SK-N-SH (cell line): Measurements from ENCODE around the gene CERS1. TPM values are rescaled to one million over a fixed set of nuclear protein-coding genes. Genes with fewer than 3 reads are reported as not detected.
"Not testable (repeated sequence)": the region's sequence is repeated elsewhere in the genome, so short reads cannot be mapped to it uniquely, and the experiment has no call there.

Experiments
- CTCF ChIA-PET: fragments of 300-600, 350-600 bp; formaldehyde crosslinking; extraction: SDS; loops from one replicate; lab custom pipeline; 2021; lab: Yijun Ruan, JAX
- POLR2A ChIA-PET: fragments of 350-600 bp; sonication (Branson Sonifier 250); formaldehyde crosslinking; extraction: SDS; loops from one replicate; lab custom pipeline; 2020; ENCODE audit warnings: antibody characterized with exemption, inconsistent platforms; lab: Yijun Ruan, JAX
- DNase-seq: peaks from one replicate; pipeline ENCODE4 v3.0.0; 2012
- H2AFZ ChIP-seq: fragments of 200-600 bp; sonication (generic); 2 replicates; pipeline ENCODE4 v1.8.1; 2016; ENCODE audit warnings: antibody characterized with exemption, mild to moderate bottlenecking, low read depth
- H3F3A ChIP-seq: fragments of 200-600 bp; sonication (generic); replicated peaks from 2 replicates; pipeline ENCODE3; 2016; ENCODE audit warnings: antibody characterized with exemption, mild to moderate bottlenecking; ENCODE audit not compliant: insufficient read depth
- H3K27ac ChIP-seq, 2 experiments: fragments of 200-500 bp in 1 of 2; fragments of 200-600 bp in 1 of 2; sonication (Bioruptor generic) in 1 of 2; sonication (generic), shearing (Covaris generic) in 1 of 2; 2 replicates each; pipeline versions ENCODE4 v1.5.1 to v1.6.1; 2014 to 2016; ENCODE audit warnings: low read depth in 2 of 2, inconsistent platforms in 1 of 2, low read length in 1 of 2, mild to moderate bottlenecking in 1 of 2, mixed read lengths in 1 of 2
- H3K27me3 ChIP-seq: fragments of 200-600 bp; sonication (generic), shearing (Covaris generic); 2 replicates; pipeline ENCODE4 v1.6.1; 2016; ENCODE audit warnings: mixed run types; ENCODE audit not compliant: insufficient read depth
- H3K36me3 ChIP-seq, 2 experiments: fragments of 200-500 bp in 1 of 2; fragments of 200-600 bp in 1 of 2; sonication (Bioruptor generic) in 1 of 2; sonication (generic) in 1 of 2; replicated peaks in 1 of 2; 2 replicates each; pipeline versions ENCODE3 to v1.5.1; 2014 to 2016; ENCODE audit warnings: low read length in 1 of 2, mild to moderate bottlenecking in 1 of 2; ENCODE audit not compliant: insufficient read depth in 2 of 2, control insufficient read depth in 1 of 2
- H3K4me1 ChIP-seq, 2 experiments: fragments of 200-500 bp in 1 of 2; fragments of 200-600 bp in 1 of 2; sonication (Bioruptor generic) in 1 of 2; sonication (generic), shearing (Covaris generic) in 1 of 2; 2 replicates each; pipeline versions ENCODE4 v1.5.1 to v1.6.1; 2014 to 2016; ENCODE audit warnings: low read depth in 1 of 2, low read length in 1 of 2, mixed run types in 1 of 2; ENCODE audit not compliant: insufficient read depth in 2 of 2, control insufficient read depth in 1 of 2
- H3K4me2 ChIP-seq: fragments of 200-600 bp; sonication (generic), shearing (Covaris generic); 2 replicates; pipeline ENCODE4 v1.6.1; 2017; ENCODE audit warnings: mixed run types
- H3K4me3 ChIP-seq, 2 experiments: fragments of 200-500 bp in 1 of 2; fragments of 200-600 bp in 1 of 2; sonication (Bioruptor generic) in 1 of 2; sonication (generic), shearing (Covaris generic) in 1 of 2; 2 replicates each; pipeline versions ENCODE4 v1.5.1 to v1.8.1; 2014 to 2016; ENCODE audit warnings: low read depth in 2 of 2, inconsistent platforms in 1 of 2, low read length in 1 of 2, mild to moderate bottlenecking in 1 of 2, mixed read lengths in 1 of 2, moderate library complexity in 1 of 2
- H3K79me2 ChIP-seq: fragments of 200-600 bp; sonication (generic); 2 replicates; pipeline ENCODE4 v1.8.1; 2017; ENCODE audit warnings: mild to moderate bottlenecking; ENCODE audit not compliant: insufficient read depth
- H3K9ac ChIP-seq: fragments of 200-600 bp; sonication (generic); 2 replicates; pipeline ENCODE4 v1.6.1; 2017; ENCODE audit warnings: mixed run types
- H3K9me2 ChIP-seq: fragments of 200-600 bp; sonication (generic); 2 replicates; pipeline ENCODE4 v1.6.1; 2017; ENCODE audit warnings: mixed run types
- H3K9me3 ChIP-seq: fragments of 200-600 bp; sonication (generic); 2 replicates; pipeline ENCODE4 v1.6.1; 2017; ENCODE audit warnings: mixed run types, mild to moderate bottlenecking, moderate library complexity
- H4K20me1 ChIP-seq: fragments of 200-600 bp; sonication (generic); 2 replicates; pipeline ENCODE4 v1.6.1; 2017; ENCODE audit warnings: mild to moderate bottlenecking, mixed run types; ENCODE audit not compliant: insufficient read depth
- CHD2 ChIP-seq: fragments of 150-350 bp; IDR thresholded peaks from 2 replicates; pipeline ENCODE4 v1.6.1; 2018; ENCODE audit warnings: low read length; ENCODE audit not compliant: partially characterized antibody
- CTCF ChIP-seq: fragments of 200-600 bp; sonication (generic); IDR thresholded peaks from 2 replicates; pipeline ENCODE4 v1.6.1; 2017; ENCODE audit warnings: antibody characterized with exemption, mild to moderate bottlenecking, moderate library complexity
- ELF1 ChIP-seq: IDR thresholded peaks from 2 replicates; pipeline ENCODE4 v1.4.0; 2012
- FOXJ3 ChIP-seq: sonication (generic); formaldehyde crosslinking; IDR thresholded peaks from 2 replicates; pipeline ENCODE4 v1.5.1; 2020; ENCODE audit warnings: mild to moderate bottlenecking, missing genetic modification reagents
- GABPA ChIP-seq: IDR thresholded peaks from 2 replicates; pipeline ENCODE4 v1.4.0; 2012; ENCODE audit warnings: low read depth, mild to moderate bottlenecking
- IRF3 ChIP-seq: fragments of 150-350 bp; IDR thresholded peaks from 2 replicates; pipeline ENCODE4 v1.6.1; 2016; ENCODE audit warnings: mild to moderate bottlenecking, low read depth, low read length
- MAX ChIP-seq: IDR thresholded peaks from 2 replicates; pipeline ENCODE4 v1.4.0; 2012; ENCODE audit warnings: low read depth
- MEF2A ChIP-seq: IDR thresholded peaks from 2 replicates; pipeline ENCODE4 v1.4.0; 2012; ENCODE audit warnings: low read depth, borderline replicate concordance
- NFIC ChIP-seq: IDR thresholded peaks from 2 replicates; pipeline ENCODE4 v1.4.0; 2012; ENCODE audit warnings: borderline replicate concordance
- PBX3 ChIP-seq: IDR thresholded peaks from 2 replicates; pipeline ENCODE4; 2012
- RAD21 ChIP-seq: IDR thresholded peaks from 2 replicates; pipeline ENCODE4 v1.6.1; 2012; ENCODE audit warnings: mild to moderate bottlenecking, low read length
- RCOR1 ChIP-seq: fragments of 150-350 bp; IDR thresholded peaks from 2 replicates; pipeline ENCODE4 v1.6.1; 2017; ENCODE audit warnings: antibody characterized with exemption, low read length
- REST ChIP-seq: IDR thresholded peaks from 2 replicates; pipeline ENCODE4 v1.6.1; 2012; ENCODE audit warnings: mild to moderate bottlenecking, low read depth, low read length, moderate library complexity
- RFX5 ChIP-seq: IDR thresholded peaks from 2 replicates; pipeline ENCODE4 v1.6.1; 2012; ENCODE audit warnings: mild to moderate bottlenecking, improper control_type of control experiment, low read length
- RXRA ChIP-seq: IDR thresholded peaks from 2 replicates; pipeline ENCODE4 v1.4.0; 2012; ENCODE audit warnings: low read depth, mild to moderate bottlenecking, borderline replicate concordance
- SMC3 ChIP-seq: IDR thresholded peaks from 2 replicates; pipeline ENCODE4 v1.6.1; 2012; ENCODE audit warnings: low read depth, low read length, improper control_type of control experiment
- TEAD4 ChIP-seq: IDR thresholded peaks from 2 replicates; pipeline ENCODE4 v1.4.0; 2012; ENCODE audit warnings: mild to moderate bottlenecking, borderline replicate concordance; ENCODE audit not compliant: insufficient read depth
- YY1 ChIP-seq: IDR thresholded peaks from 2 replicates; pipeline ENCODE4 v1.4.0; 2012; ENCODE audit warnings: low read depth, mild to moderate bottlenecking
- WGBS: methylation state at CpG from one replicate; pipeline ENCODE4 v1.1.6; 2017; ENCODE audit warnings: low lambda C conversion rate; 5-methylcytosine and 5-hydroxymethylcytosine counted together
- polyA plus RNA-seq, 3 experiments: library from polyadenylated mRNA; depleted of rRNA; stranded (reverse); fragments of >200 nt; gene quantifications; 2 replicates each; pipeline ENCODE4 v1.2.3, GENCODE V29; 2012

The CERS1 gene
- polyA plus RNA-seq, 1 of the 3 experiments (the other 2 are of a cell fraction): 7.3 TPM

- TF ChIP-seq CTCF (no peak), FOXJ3 (CRISPR knock-in tag) (0 out of 2 replicates have a peak, but pooled peaks have one; percentile 16), MAX (peak; percentile 91), SMC3 (no peak), TEAD4 (no peak), GABPA (peak; percentile 95), RXRA (no peak), CHD2 (peak; percentile 93), YY1 (peak; percentile 89), RAD21 (no peak), MEF2A (no peak), NFIC (no peak), RCOR1 (no peak), PBX3 (peak; percentile 99), IRF3 (peak; percentile 66), ELF1 (peak; percentile 98), RFX5 (no peak), REST (0 out of 2 replicates have a peak, but pooled peaks have one; percentile 36)
Measured at GRCh38 chr19:18919086-18919899, 23.3 kb upstream of the CERS1 start, which contains the start of the genes COPE and DDX49 (continued).

- CTCF ChIA-PET: interaction anchor here (1.3 to 7.2 kb wide), 4 partner anchors 10 to 467 kb away, joined by 4 to 76 read pairs (median 6); partner anchors contain the start of gene CERS1
- POLR2A ChIA-PET: interaction anchor here (2.7 kb wide), 1 partner anchor 328 kb away, joined by 9 read pairs; the partner anchor contains the start of gene REX1BD
- H2AFZ ChIP-seq, H3F3A ChIP-seq, DNase-seq, H3K9me2 ChIP-seq, H3K27me3 ChIP-seq, H3K9me3 ChIP-seq: not testable (repeated sequence)
- H3K27ac ChIP-seq: peak overlapping the region in 1 of 2 experiments; percentile 92; a peak in 1 of 4 replicates
- peaks cover 88% of the 10 kb centered on the region for H3K79me2 ChIP-seq
- peaks cover 28% of the 10 kb centered on the region in 2 experiments for H3K36me3 ChIP-seq
- peaks cover 5 to 12% of the 10 kb centered on the region in 2 experiments; a peak in 2 of 4 replicates for H3K4me1 ChIP-seq
- peak overlapping the region; percentile 89 for H3K4me2 ChIP-seq
- 91% methylated on average over 9 of the region's 9 CpGs for WGBS
- peak overlapping the region; percentile 97; the same call in 1 of the 2 replicates for H3K9ac ChIP-seq
- H3K4me3 ChIP-seq: peak overlapping the region in 1 of 2 experiments; percentile 79; a peak in 1 of 4 replicates
- H4K20me1 ChIP-seq: peaks cover 54% of the 10 kb centered on the region
Measured at GRCh38 chr19:18917593-18917992, 21.6 kb upstream of the CERS1 start.
